Measurements from ENCODE around the gene FHIP1B. TPM values are rescaled to one million over a fixed set of nuclear protein-coding genes. Genes with fewer than 3 reads are reported as not detected.

The FHIP1B gene
- total RNA-seq, 1 experiment from 2014 or later, result 32.1 TPM

- no peak for DNase-seq (ENCODE audit: low read depth, low spot score)
- Histone ChIP-seq H2AFZ (ENCODE audit: low read depth, low read length, poor library complexity, severe bottlenecking) (no peak overlapping the region), H3K27ac (ENCODE audit: low read depth, low read length) (no peak overlapping the region), H3K9me3 (ENCODE audit: control insufficient read depth in 1 of 2, insufficient read depth in 1 of 2, low read depth in 1 of 2, low read length in 2 of 2) (no peaks in the 10 kb centered on the region), H3K4me2 (ENCODE audit: low read length) (no peak overlapping the region), H3K9ac (ENCODE audit: low read length) (no peak overlapping the region), H4K20me1 (ENCODE audit: insufficient read depth) (no peaks in the 10 kb centered on the region), H3K4me1 (ENCODE audit: control insufficient read depth in 1 of 2, insufficient read depth in 2 of 2, low read length in 2 of 2) (peaks cover 0 to 9% of the 10 kb centered on the region in 2 experiments; a peak in 2 of 4 replicates), H3K4me3 (replicated peaks in 1 of 2; ENCODE audit: low read depth in 1 of 2, low read length in 2 of 2) (no peak overlapping the region), H3K27me3 (ENCODE audit: insufficient read depth, low read length) (peaks cover 30% of the 10 kb centered on the region), H3K79me2 (ENCODE audit: insufficient read depth, low read length) (no peaks in the 10 kb centered on the region), H3K9me2 (ENCODE audit: insufficient read depth) (no peaks in the 10 kb centered on the region), H3K36me3 (ENCODE audit: control insufficient read depth in 1 of 2, insufficient read depth in 2 of 2, low read length in 2 of 2) (no peaks in the 10 kb centered on the region)
- CTCF ChIA-PET, result interaction anchor here (3.8 to 4.4 kb wide), 3 partner anchors 45 to 110 kb away, joined by 27 to 69 read pairs (median 55); no protein-coding TSS in a partner anchor
- POLR2A ChIA-PET, result no interaction called here
- RAD21 ChIA-PET (ENCODE audit: low non-redundant PET in 1 of 2, low total read pairs in 2 of 2, uncharacterized antibody in 2 of 2, unreplicated experiment in 2 of 2), result no interaction called here
- intact Hi-C loops (cut with micrococcal nuclease), result no loop called here
- no peak for TF ChIP-seq CTCF (IDR thresholded peaks at IDR 0.05 in 2 of 3, conservative IDR thresholded peaks at IDR 0.05 in 1 of 3; ENCODE audit: borderline replicate concordance in 1 of 3, insufficient read depth in 1 of 3, low read depth in 2 of 3, low read length in 2 of 3)
- TF ChIP-seq SIN3A (IDR thresholded peaks at IDR 0.05; ENCODE audit: low read depth), result no peak
- TF ChIP-seq REST (IDR thresholded peaks at IDR 0.05; ENCODE audit: low read depth), result no peak
- no peak for TF ChIP-seq ZFX (IDR thresholded peaks at IDR 0.05)
- no peak for TF ChIP-seq YY1 (IDR thresholded peaks at IDR 0.05; ENCODE audit: extremely low read depth, insufficient replicate concordance, low read depth, low read length)
- no peak for TF ChIP-seq MAX (IDR thresholded peaks at IDR 0.05)
- TF ChIP-seq JUND (IDR thresholded peaks at IDR 0.05), result no peak
- TF ChIP-seq CBX3 (IDR thresholded peaks at IDR 0.05; ENCODE audit: low read depth), result no peak
- TF ChIP-seq ELF1 (IDR thresholded peaks at IDR 0.05; ENCODE audit: borderline replicate concordance, low read depth), result no peak
- no peak for TF ChIP-seq SRF (IDR thresholded peaks at IDR 0.05; ENCODE audit: low read depth)
- TF ChIP-seq FOSL1 (IDR thresholded peaks at IDR 0.05; ENCODE audit: low read depth), result no peak
- TF ChIP-seq POLR2AphosphoS5 (IDR thresholded peaks at IDR 0.05; ENCODE audit: low read depth, low read length), result no peak
- TF ChIP-seq ZBTB33 (IDR thresholded peaks at IDR 0.05; ENCODE audit: extremely low read depth, insufficient replicate concordance, low read length), result no peak
- TF ChIP-seq POLR2A (IDR thresholded peaks at IDR 0.05; ENCODE audit: borderline replicate concordance, extremely low read depth, insufficient read depth, insufficient read length), result no peak
- TF ChIP-seq CEBPB (IDR thresholded peaks at IDR 0.05; ENCODE audit: low read depth), result no peak
- TF ChIP-seq ATF3 (IDR thresholded peaks at IDR 0.05), result no peak
- no TSS peak for BruUV-seq (replicated peaks)
- no peak for ATAC-seq
Observed at GRCh38 chr11:6253197-6253596, 18.8 kb upstream of the FHIP1B start.

Data from HCT116 (cell line).